Mucosa of descending colon (tissue), 3 donors: ENCODE data around the gene PDE4A. TPM values are rescaled to one million over a fixed set of nuclear protein-coding genes. Genes with fewer than 3 reads are reported as not detected.

ENCODE experiments used
- ATAC-seq: fragments of 200-7000 bp; cut with Tn5 transposase; one replicate; pipeline ENCODE4 v1.9.1; 2020; ENCODE audit warnings: mild to moderate bottlenecking, moderate library complexity
- DNase-seq, 3 donors: peaks; one replicate each; pipeline ENCODE4 v3.0.0-alpha.2; 2020
- H3K36me3 ChIP-seq: fragments of 200-600 bp; one replicate; pipeline ENCODE4 v1.8.0; 2021; ENCODE audit warnings: low read depth, mild to moderate bottlenecking
- H3K4me1 ChIP-seq: fragments of 200-600 bp; one replicate; pipeline ENCODE4 v1.8.0; 2021; ENCODE audit warnings: low read depth, mild to moderate bottlenecking
- H3K4me3 ChIP-seq: fragments of 200-600 bp; one replicate; pipeline ENCODE4 v1.8.0; 2021; ENCODE audit warnings: mild to moderate bottlenecking
- H3K9me3 ChIP-seq: fragments of 200-600 bp; one replicate; pipeline ENCODE4 v1.8.0; 2021; ENCODE audit warnings: mild to moderate bottlenecking
- CTCF ChIP-seq: fragments of 200-600 bp; IDR thresholded peaks from one replicate; pipeline ENCODE4 v1.8.0; 2022; ENCODE audit warnings: antibody characterized with exemption, mild to moderate bottlenecking
- intact Hi-C, 2 donors: fragments of 100-400 bp; cut with DNase I in 1 of 2; cut with micrococcal nuclease in 1 of 2; formaldehyde crosslinking; loops; one replicate each; pipeline versions ENCODE4 v1.11.0 to v1.11.1; 2022; cut with DNase I, micrococcal nuclease
- total RNA-seq, 3 donors: library from RNA; stranded (reverse); fragmentation: NEBNext Ultra II Directional in 2 of 3; extraction: Animal tissue kit (Norgen Biotek cat#: 25700) in 2 of 3; gene quantifications; one replicate each; pipeline versions ENCODE4 v1.2.1 to v1.2.4, GENCODE V29; 2021 to 2023
- donor health status: DM: no; HTN: no; CAD: no; lungs with moderate emphysema.
- donor health status: DM: no; HTN: no; CAD: no.
- donor health status: DM: no; HTN: yes; CAD: no.

Gene PDE4A
- total RNA-seq, 3 donors from 2014 or later: 7.0 to 27.4 (median 14.7) TPM

- no peaks in the 10 kb centered on the region for H3K36me3 ChIP-seq
- peak overlapping the region; percentile 91 for H3K4me3 ChIP-seq
- H3K4me1 ChIP-seq: peaks cover 31% of the 10 kb centered on the region
- ATAC-seq (peak; percentile 93), DNase-seq (peak; percentile 95 to 96 (median 95))
- TF ChIP-seq CTCF: no peak
- H3K9me3 ChIP-seq: no peaks in the 10 kb centered on the region
- intact Hi-C loops: no loop called here
Observed at GRCh38 chr19:10502524-10503001, 82.2 kb downstream of the PDE4A start.

- DNase-seq (peak in 2 of 3 donors; percentile 62 to 78), ATAC-seq (peak; percentile 42)
- H3K4me1 ChIP-seq: peaks cover 26% of the 10 kb centered on the region
- no peaks in the 10 kb centered on the region for H3K9me3 ChIP-seq
- TF ChIP-seq CTCF: no peak
- no peaks in the 10 kb centered on the region for H3K36me3 ChIP-seq
- intact Hi-C loops: no loop called here
- peak within 1 kb of the TSS; percentile 91 for H3K4me3 ChIP-seq
Observed at GRCh38 chr19:10503002-10503789, 82.9 kb downstream of the PDE4A start, which contains the start of gene KEAP1. KEAP1 (minus strand) TSS chr19:10503356; CDS start chr19:10500033, 3,323 bp downstream.

- Histone ChIP-seq H3K36me3 (no peaks in the 10 kb centered on the region), H3K4me3 (no peak overlapping the region), H3K9me3 (no peaks in the 10 kb centered on the region), H3K4me1 (peaks cover 15% of the 10 kb centered on the region)
- peak; percentile 79 to 88 (median 85) for DNase-seq
- intact Hi-C loops: no loop called here
- peak; percentile 83 for TF ChIP-seq CTCF
- ATAC-seq: peak; percentile 25
Observed at GRCh38 chr19:10505583-10506229, 85.4 kb downstream of the PDE4A start.

DNA sequence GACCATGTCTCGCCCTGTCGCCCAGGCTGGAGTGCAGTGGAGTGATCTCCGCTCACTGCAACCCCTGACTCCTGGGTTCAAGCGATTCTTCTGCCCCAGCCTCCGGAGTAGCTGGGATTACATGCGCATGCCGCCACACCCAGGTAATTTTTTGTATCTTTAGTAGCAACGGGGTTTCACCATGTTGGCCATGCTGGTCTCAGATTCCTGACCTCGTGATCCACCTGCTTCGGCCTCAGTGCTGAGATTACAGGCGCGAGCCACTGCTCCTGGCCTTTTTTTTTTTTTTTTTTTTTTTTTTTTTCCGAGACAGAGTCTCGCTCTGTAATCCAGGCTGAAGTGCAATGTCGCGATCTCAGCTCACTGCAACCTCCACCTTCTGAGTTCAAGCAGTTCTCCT, 87.7 kb downstream of the PDE4A start:
- DNase-seq: no peak
- intact Hi-C loops: no loop called here
- Histone ChIP-seq H3K4me3 (no peak overlapping the region), H3K4me1 (peaks cover 4% of the 10 kb centered on the region), H3K36me3 (no peaks in the 10 kb centered on the region), H3K9me3 (no peaks in the 10 kb centered on the region)
- no peak for TF ChIP-seq CTCF
- ATAC-seq: no peak

- intact Hi-C loops: no loop called here
- no peak for TF ChIP-seq CTCF
- no peak for ATAC-seq
Observed at GRCh38 chr19:10508707-10509106, 88.4 kb downstream of the PDE4A start.

More at GRCh38 chr19:10508707-10509106, 88.4 kb downstream of the PDE4A start:
- Histone ChIP-seq H3K4me3 (no peak overlapping the region), H3K4me1 (peaks cover under 1% of the 10 kb centered on the region), H3K9me3 (no peaks in the 10 kb centered on the region), H3K36me3 (no peaks in the 10 kb centered on the region)
- no peak for DNase-seq
